ENCODE data around the gene NTRK2.

DNA sequence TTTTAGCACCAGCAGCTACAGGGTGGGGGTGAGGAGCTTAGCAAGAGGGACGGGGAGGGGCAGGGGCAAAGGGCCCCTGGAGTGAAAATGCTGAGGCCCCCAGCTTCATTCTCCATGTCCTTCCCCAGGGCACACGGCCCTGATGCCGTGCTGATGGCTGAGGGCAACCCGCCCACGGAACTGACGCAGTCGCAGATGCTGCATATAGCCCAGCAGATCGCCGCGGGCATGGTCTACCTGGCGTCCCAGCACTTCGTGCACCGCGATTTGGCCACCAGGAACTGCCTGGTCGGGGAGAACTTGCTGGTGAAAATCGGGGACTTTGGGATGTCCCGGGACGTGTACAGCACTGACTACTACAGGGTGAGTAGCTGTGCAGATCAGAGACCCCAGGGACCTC is 285.6 kb downstream of the NTRK2 start:
- TF ChIP-seq, protein P1, sequence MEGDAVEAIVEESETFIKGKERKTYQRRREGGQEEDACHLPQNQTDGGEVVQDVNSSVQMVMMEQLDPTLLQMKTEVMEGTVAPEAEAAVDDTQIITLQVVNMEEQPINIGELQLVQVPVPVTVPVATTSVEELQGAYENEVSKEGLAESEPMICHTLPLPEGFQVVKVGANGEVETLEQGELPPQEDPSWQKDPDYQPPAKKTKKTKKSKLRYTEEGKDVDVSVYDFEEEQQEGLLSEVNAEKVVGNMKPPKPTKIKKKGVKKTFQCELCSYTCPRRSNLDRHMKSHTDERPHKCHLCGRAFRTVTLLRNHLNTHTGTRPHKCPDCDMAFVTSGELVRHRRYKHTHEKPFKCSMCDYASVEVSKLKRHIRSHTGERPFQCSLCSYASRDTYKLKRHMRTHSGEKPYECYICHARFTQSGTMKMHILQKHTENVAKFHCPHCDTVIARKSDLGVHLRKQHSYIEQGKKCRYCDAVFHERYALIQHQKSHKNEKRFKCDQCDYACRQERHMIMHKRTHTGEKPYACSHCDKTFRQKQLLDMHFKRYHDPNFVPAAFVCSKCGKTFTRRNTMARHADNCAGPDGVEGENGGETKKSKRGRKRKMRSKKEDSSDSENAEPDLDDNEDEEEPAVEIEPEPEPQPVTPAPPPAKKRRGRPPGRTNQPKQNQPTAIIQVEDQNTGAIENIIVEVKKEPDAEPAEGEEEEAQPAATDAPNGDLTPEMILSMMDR (optimal IDR thresholded peaks at IDR 0.05 in 1 of 3, IDR thresholded peaks at IDR 0.05 in 1 of 3, conservative IDR thresholded peaks at IDR 0.05 in 1 of 3; ENCODE audit: extremely low read depth in 1 of 3, insufficient read depth in 2 of 3, low read length in 3 of 3): no peak
- TF ChIP-seq EZH2 (IDR thresholded peaks at IDR 0.05; ENCODE audit: low read length): no peak
